Type B pancreatic cell (in vitro differentiated cells): Measurements from ENCODE around the gene ITGB3BP. TPM values are rescaled to one million over a fixed set of nuclear protein-coding genes. Genes with fewer than 3 reads are reported as not detected.

ENCODE experiments used
- DNase-seq: peaks from one replicate; pipeline ENCODE4 v3.0.0; 2021; ENCODE audit warnings: mixed read lengths; ENCODE audit not compliant: unreplicated experiment; ENCODE audit errors: extremely low spot score
- H3K27ac Mint-ChIP-seq: 2 replicates; pipeline ENCODE4 v1.8.0; 2021; ENCODE audit warnings: mild to moderate bottlenecking, mixed read lengths
- H3K27me3 Mint-ChIP-seq: 2 replicates; pipeline ENCODE4 v1.8.0; 2021; ENCODE audit warnings: mixed read lengths
- H3K36me3 Mint-ChIP-seq: 2 replicates; pipeline ENCODE4 v1.8.0; 2021; ENCODE audit warnings: mixed read lengths
- H3K4me1 Mint-ChIP-seq: one replicate; pipeline ENCODE4 v1.8.0; 2021; ENCODE audit warnings: mixed read lengths; ENCODE audit not compliant: unreplicated experiment
- H3K4me3 Mint-ChIP-seq: 2 replicates; pipeline ENCODE4 v1.8.0; 2021; ENCODE audit warnings: mild to moderate bottlenecking, mixed read lengths
- H3K9me3 Mint-ChIP-seq: 2 replicates; pipeline ENCODE4 v1.8.0; 2021; ENCODE audit warnings: mixed read lengths
- CTCF ChIP-seq: fragments of 200-600 bp; sonication (generic); conservative IDR thresholded peaks from 2 replicates; pipeline ENCODE4 v1.5.0; 2021; ENCODE audit warnings: antibody characterized with exemption, mild to moderate bottlenecking
- total RNA-seq: library from RNA; stranded (reverse); gene quantifications from 2 replicates; pipeline ENCODE4 v1.2.1, GENCODE V29; 2021; ENCODE audit warnings: low replicate concordance

ITGB3BP gene
- total RNA-seq, 1 donor from 2014 or later = 39.9 TPM

- Mint-ChIP-seq H3K36me3 (peaks cover 22% of the 10 kb centered on the region), H3K27me3 (no peaks in the 10 kb centered on the region), H3K9me3 (no peaks in the 10 kb centered on the region), H3K4me1 (no peaks in the 10 kb centered on the region), H3K4me3 (no peak overlapping the region), H3K27ac (no peak overlapping the region)
- DNase-seq = no peak
- TF ChIP-seq CTCF = no peak
Observed at GRCh38 chr1:63501256-63501655, 21.8 kb downstream of the ITGB3BP start.

- no peak overlapping the region for H3K27ac Mint-ChIP-seq
- H3K36me3 Mint-ChIP-seq = peaks cover 14% of the 10 kb centered on the region
- H3K27me3 Mint-ChIP-seq = no peaks in the 10 kb centered on the region
- DNase-seq = no peak
- no peaks in the 10 kb centered on the region for H3K9me3 Mint-ChIP-seq
- no peaks in the 10 kb centered on the region for H3K4me1 Mint-ChIP-seq
- no peak overlapping the region for H3K4me3 Mint-ChIP-seq
- no peak for TF ChIP-seq CTCF
Observed at GRCh38 chr1:63498106-63498505, 24.9 kb downstream of the ITGB3BP start.

- H3K27me3 Mint-ChIP-seq = no peaks in the 10 kb centered on the region
- H3K36me3 Mint-ChIP-seq = peaks cover 14% of the 10 kb centered on the region
- H3K9me3 Mint-ChIP-seq = no peaks in the 10 kb centered on the region
- H3K4me3 Mint-ChIP-seq = no peak overlapping the region
- no peak for TF ChIP-seq CTCF
- DNase-seq = no peak
- no peak overlapping the region for H3K27ac Mint-ChIP-seq
- no peaks in the 10 kb centered on the region for H3K4me1 Mint-ChIP-seq
Observed at GRCh38 chr1:63497577-63497976, 25.4 kb downstream of the ITGB3BP start.

- no peaks in the 10 kb centered on the region for H3K27me3 Mint-ChIP-seq
- no peak for DNase-seq
- no peaks in the 10 kb centered on the region for H3K4me1 Mint-ChIP-seq
- no peak for TF ChIP-seq CTCF
- no peaks in the 10 kb centered on the region for H3K9me3 Mint-ChIP-seq
- no peak overlapping the region for H3K27ac Mint-ChIP-seq
- H3K4me3 Mint-ChIP-seq = no peak overlapping the region
- H3K36me3 Mint-ChIP-seq = no peaks in the 10 kb centered on the region
Observed at GRCh38 chr1:63487336-63488065, 35.5 kb downstream of the ITGB3BP start.

GRCh38 chr1:63486629-63487028, 36.4 kb downstream of the ITGB3BP start:
- Mint-ChIP-seq H3K27ac (no peak overlapping the region), H3K36me3 (no peaks in the 10 kb centered on the region), H3K9me3 (no peaks in the 10 kb centered on the region), H3K4me3 (no peak overlapping the region), H3K4me1 (no peaks in the 10 kb centered on the region), H3K27me3 (no peaks in the 10 kb centered on the region)
- DNase-seq = no peak
- no peak for TF ChIP-seq CTCF

- Mint-ChIP-seq H3K4me1 (no peaks in the 10 kb centered on the region), H3K9me3 (no peaks in the 10 kb centered on the region), H3K4me3 (no peak overlapping the region), H3K27me3 (no peaks in the 10 kb centered on the region), H3K27ac (no peak overlapping the region), H3K36me3 (peaks cover 10% of the 10 kb centered on the region)
- TF ChIP-seq CTCF = no peak
- DNase-seq = no peak
Observed at GRCh38 chr1:63480057-63480456, 43.0 kb downstream of the ITGB3BP start.
